Endothelial cell of umbilical vein (primary cell): Measurements from ENCODE around the gene GPR176.

ENCODE experiments used
- CTCF ChIP-seq, 2 donors: IDR thresholded peaks; 1 replicate in 1 of 2; 2 replicates in 1 of 2; pipeline ENCODE4 v1.5.1; 2011; ENCODE audit warnings: low read length in 2 of 2, mild to moderate bottlenecking in 2 of 2, moderate library complexity in 2 of 2, control low read depth in 1 of 2, inconsistent platforms in 1 of 2, low read depth in 1 of 2; ENCODE audit not compliant: insufficient read depth in 1 of 2; ENCODE audit errors: extremely low read depth in 1 of 2
- EZH2 ChIP-seq: IDR thresholded peaks from 2 replicates; pipeline ENCODE4 v1.6.1; 2012; ENCODE audit warnings: borderline replicate concordance, low read depth, mild to moderate bottlenecking, moderate library complexity, low read length, inconsistent platforms; ENCODE audit not compliant: severe bottlenecking
- FOS ChIP-seq: IDR thresholded peaks from 2 replicates; pipeline ENCODE4 v1.6.1; 2011; ENCODE audit warnings: mild to moderate bottlenecking, low read length, moderate library complexity, borderline replicate concordance; ENCODE audit not compliant: insufficient read depth
- MAX ChIP-seq: IDR thresholded peaks from 2 replicates; pipeline ENCODE4 v1.6.1; 2011; ENCODE audit not compliant: insufficient read depth, insufficient read length
- POLR2A ChIP-seq: IDR thresholded peaks from 2 replicates; pipeline ENCODE4 v1.6.1; 2012; ENCODE audit warnings: low read depth, mild to moderate bottlenecking, control low read depth, low read length
- POLR2AphosphoS5 ChIP-seq: IDR thresholded peaks from 2 replicates; pipeline ENCODE4 v1.6.1; 2012; ENCODE audit warnings: low read depth, mild to moderate bottlenecking, control low read depth, low read length, moderate library complexity; ENCODE audit not compliant: insufficient read depth

GRCh38 chr15:39896846-39897245, 23.2 kb downstream of the GPR176 start:
- TF ChIP-seq CTCF (IDR thresholded peaks at IDR 0.05; ENCODE audit: extremely low read depth in 1 of 2, insufficient read depth in 1 of 2, low read depth in 1 of 2, low read length in 2 of 2) (no peak), MAX (no peak), POLR2A (no peak), EZH2 (no peak), POLR2AphosphoS5 (no peak), FOS (no peak)
